Left lobe of liver (tissue), 2 donors: ENCODE results near the gene RNLS. TPM values are rescaled to one million over a fixed set of nuclear protein-coding genes. Genes with fewer than 3 reads are reported as not detected.

ENCODE experiments used
- ATAC-seq: fragments of 200-7000 bp; cut with Tn5 transposase; one replicate; pipeline ENCODE4 v1.9.1; 2020; ENCODE audit warnings: mild to moderate bottlenecking, moderate library complexity
- DNase-seq: peaks from one replicate; pipeline ENCODE4 v3.0.0-alpha.2; 2020; ENCODE audit warnings: low spot score
- total RNA-seq: library from RNA; stranded (reverse); gene quantifications from one replicate; pipeline ENCODE4 v1.2.1, GENCODE V29; 2021
- donor health status: DM: no; HTN: no; CAD: no; lungs with moderate emphysema.
- donor health status: DM: no; HTN: yes; CAD: no.

Gene RNLS
- total RNA-seq, 1 donor from 2014 or later: 10.1 TPM

DNA sequence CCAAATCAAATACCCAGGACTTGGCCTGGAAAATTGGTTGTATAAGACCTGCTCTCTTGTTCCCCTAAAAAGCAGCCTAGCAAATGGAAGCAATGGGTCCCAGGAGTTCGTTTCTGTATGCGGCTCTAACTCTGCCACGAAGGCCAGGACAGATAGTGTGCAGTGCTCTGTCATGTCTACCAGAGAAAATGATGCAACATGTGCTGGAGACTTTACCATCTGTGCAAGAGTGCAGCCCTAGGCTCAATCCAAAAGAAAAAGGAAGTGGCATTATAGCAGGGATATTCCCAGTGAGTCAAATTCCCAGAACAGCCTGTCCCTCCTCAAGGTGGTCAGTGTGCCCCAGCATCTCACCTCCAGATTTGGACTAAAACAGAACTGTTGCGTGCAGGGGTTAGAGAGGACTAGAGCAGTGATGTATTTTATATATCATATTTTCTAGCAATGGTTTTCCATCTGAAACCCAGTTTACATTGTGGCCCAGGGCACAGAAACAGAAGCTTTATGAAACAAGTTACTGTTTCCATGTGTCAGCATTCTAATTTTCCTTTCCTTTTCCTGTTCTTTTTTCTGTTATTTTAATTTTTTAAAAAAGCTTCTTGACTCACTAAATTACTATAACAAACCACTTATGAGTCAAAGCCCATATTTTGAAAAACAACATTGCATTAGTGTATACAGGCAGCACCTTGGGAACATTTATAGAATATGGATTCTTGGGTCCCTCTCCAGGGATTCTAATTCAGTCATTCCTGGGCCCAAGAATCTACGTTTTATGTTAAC is 311.2 kb downstream of the RNLS start:
- peak; percentile 37 for ATAC-seq
- no peak for DNase-seq

DNA sequence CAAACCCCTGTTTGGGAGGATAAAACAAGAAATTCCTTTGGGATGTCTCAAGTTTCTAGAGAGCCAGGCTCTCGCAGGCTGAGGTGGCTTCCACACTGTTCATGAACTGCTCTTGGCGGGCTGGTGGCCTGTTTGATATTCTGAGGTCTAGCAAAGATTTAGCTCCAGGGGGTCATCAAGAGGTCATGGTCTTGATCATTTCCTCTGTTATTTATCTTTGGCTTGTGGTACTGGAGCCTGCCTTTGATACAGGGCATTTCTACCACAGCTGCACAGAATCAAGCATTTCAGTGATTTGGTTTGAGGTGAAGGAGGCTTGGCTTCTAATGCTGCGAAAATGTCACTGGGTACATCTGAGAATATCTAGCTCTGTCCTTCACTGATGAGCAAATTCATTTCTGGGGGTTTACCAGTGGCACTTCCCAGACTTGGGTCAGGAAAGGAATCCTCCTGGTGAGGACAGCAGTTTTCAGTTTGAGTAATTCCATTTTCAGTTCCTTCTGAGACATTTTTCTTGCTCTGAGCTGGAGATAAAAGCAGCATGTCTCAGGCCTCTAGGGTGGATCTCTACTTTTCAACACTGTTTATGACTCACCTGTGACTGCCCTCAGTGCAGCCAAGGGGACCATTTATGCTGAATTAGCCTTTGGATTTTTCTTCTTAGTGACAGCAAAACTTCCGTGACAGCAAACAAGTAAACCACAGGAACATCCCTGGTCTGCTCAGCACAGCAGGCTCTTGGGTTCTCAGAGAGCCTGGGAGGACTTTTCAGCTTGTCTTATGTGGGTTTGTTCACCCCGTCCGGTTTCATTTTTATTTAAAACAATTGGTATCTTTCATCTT is 312.0 kb downstream of the RNLS start:
- DNase-seq (no peak), ATAC-seq (no peak)

GRCh38 chr10:88270061-88270808 is 312.9 kb downstream of the RNLS start:
- ATAC-seq (no peak), DNase-seq (no peak)

GRCh38 chr10:88262591-88263234 is 320.4 kb downstream of the RNLS start:
- DNase-seq (no peak), ATAC-seq (no peak)

DNA sequence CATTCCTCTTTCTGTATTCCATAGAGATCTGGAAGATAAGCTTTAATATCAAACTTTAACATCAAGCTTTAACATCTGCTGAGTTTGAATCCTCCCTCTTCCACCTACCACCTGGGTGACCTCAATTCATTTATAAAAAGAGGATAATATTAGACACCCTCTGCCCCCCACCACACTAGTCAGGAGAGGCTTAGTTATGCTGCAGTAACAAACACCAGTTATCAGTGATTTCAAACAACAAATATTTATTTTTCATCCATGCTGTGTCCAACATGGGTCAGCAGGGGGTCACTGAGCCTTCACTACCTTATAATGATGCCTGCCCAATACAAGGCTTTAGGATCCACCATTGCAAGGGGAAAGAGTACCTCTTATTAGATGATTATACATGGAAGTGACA is 322.0 kb downstream of the RNLS start:
- no peak for DNase-seq
- ATAC-seq: no peak

GRCh38 chr10:88260329-88261051 is 322.6 kb downstream of the RNLS start:
- no peak for DNase-seq
- ATAC-seq: no peak

DNA sequence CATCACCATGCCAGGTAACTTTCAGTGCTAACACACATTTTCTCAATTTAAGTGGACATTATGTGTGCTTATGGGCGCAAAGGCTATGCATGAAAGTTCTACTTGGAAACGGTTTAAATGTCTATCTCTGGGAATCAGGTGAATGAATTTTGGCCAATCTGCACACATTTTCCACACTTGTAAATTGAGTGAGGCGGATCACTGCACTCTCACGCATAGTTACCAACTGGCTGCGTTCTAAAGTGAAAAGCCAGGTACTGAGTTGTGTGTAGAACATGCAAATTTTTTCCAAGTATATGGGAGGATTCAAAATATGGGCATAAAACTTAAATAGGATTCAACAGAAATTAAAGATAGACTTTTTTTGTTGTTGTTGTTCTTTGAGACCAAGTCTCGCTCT is 323.7 kb downstream of the RNLS start:
- DNase-seq: no peak
- no peak for ATAC-seq

- no peak for DNase-seq
- no peak for ATAC-seq
These were observed 326.2 kb downstream of the RNLS start for GRCh38 chr10:88256886-88257285.

GRCh38 chr10:88256013-88256680 is 327.0 kb downstream of the RNLS start:
- DNase-seq: no peak

GRCh38 chr10:88254091-88254490 is 329.0 kb downstream of the RNLS start:
- DNase-seq (no peak), ATAC-seq (no peak)

More at GRCh38 chr10:88256013-88256680, 327.0 kb downstream of the RNLS start:
- no peak for ATAC-seq

- no peak for DNase-seq
- no peak for ATAC-seq
These were observed 329.5 kb downstream of the RNLS start for GRCh38 chr10:88253622-88254021.

GRCh38 chr10:88253128-88253527 is 330.0 kb downstream of the RNLS start:
- no peak for ATAC-seq
- DNase-seq: no peak

DNA sequence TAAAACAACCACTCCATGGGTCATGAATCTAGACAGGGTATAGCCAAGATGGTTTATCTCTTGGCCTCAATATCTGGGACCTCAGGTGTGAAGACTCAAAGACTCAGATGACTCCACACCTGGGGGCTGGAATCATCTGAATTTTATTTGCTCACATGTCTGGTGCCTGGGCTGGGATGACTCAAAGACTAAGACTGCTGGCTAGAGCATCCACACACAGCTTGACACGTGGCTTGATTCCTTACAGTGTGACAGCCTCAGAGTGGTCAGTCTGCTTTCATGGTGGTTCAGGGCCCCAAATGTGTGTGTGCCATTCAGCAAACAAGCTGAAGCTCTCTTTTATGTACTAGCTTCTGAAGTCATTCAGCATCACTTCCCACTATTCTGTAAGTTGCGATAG is 333.7 kb downstream of the RNLS start:
- DNase-seq (no peak), ATAC-seq (no peak)

GRCh38 chr10:88246675-88247074 is 336.4 kb downstream of the RNLS start:
- no peak for DNase-seq
- ATAC-seq: no peak

DNA sequence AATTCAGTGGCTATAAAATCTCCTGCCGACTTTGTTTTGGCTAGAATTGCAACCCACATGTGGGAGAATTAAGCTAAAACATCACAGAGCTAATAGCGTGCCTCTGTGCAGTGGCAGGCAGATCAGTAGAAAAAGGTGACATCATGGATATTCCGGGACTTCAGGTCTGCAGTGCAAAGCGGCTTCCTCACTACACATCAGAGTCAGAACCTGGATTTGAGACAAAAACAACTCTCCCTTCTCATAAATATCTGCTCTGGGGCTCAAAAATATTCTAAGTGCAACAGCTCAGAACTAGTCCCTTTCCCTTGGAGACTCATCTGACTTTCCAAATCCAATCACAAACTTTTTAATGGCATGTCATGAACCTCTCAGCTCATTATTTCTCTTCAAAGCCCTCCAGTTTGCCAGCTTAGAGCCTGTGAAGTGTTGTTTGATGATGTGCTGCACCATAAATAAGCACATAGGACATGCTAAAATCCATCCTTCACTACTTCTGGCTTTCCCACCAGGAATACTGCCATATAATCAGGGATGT is 337.1 kb downstream of the RNLS start:
- ATAC-seq (no peak), DNase-seq (no peak)

DNA sequence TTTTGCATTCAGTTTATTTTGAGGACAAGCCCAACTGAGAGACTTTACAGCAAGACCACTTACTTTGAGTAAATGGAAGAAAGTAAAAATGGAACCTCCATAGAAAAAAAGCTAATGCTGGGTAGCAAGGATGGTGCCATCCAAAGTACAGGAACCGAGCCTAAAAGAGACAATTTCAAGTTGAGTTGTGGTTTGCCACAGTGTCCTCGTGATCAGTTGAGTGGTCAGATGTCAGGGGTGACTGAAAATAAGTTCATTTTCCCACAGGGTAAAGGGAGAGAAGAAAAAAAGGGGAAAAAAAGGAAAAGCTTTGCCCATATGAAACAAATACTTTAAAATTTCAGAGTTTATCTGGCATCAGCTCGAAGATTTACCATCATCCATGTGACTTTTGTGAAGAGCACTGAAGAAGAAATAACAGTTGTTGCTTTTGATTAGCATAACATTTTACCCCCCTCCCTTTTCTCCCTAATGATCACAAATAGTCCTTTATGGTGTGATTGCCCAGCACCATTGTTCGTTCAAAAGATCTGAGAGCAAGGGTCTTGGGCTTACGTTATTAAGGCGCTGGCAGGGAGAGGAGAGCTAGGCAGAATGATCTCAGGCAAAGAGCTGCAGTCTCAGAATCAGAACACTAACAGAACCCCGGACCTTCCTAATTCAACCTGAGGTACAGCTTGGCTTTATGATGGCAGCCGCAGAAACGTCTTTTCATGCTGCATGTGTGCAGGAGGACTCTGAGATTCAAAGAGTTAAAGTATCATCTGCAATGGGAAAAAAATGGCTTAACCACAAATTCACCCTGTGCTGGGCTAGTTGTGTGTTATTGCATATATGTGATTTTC is 338.1 kb downstream of the RNLS start:
- no peak for DNase-seq
- ATAC-seq: no peak

DNA sequence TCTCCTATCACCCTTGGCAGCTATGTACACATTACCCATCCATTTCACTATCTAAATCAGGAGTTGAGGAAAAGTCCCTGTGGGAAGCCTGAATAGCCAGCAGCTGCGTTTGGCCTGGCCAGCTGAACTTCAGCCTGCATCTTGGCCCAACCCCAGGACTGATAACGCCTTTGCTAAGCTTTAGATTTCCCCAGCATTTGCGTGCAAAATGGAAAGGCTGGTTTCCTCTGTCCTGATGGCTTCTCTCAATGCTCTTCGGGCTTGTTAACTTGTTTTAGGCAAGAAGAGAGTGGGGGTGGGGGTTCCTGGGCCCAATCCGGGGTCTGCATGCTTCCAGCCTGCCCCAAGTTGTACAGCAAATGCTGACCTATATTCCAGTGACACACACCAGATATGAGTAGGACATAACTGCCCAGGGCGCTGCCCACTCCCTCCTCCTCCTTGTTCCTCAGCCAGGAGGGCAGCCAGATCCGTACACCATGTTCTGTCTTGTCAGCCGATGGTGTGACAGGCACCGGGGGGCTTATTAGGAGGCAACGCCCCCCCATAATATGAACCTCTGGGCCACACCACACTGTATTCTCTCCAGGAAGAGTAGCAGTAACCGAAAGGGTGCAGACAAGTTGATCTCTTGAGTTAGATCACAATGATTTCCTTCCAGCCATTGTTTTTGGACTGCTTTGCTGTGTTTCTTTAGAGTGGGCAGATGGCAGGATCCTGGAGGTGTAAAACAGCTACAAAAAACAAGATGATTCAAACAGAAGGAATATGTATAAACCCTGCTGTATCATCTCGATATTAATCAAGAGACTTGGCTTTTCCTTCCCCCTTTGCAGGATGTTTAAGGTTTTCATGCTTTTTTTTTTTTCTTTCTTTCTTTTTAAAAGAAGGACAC is 339.0 kb downstream of the RNLS start:
- peak; percentile 91 for ATAC-seq
- peak; percentile 91 for DNase-seq
